K562 (cell line): ENCODE data around the gene RHPN2. TPM values are rescaled to one million over a fixed set of nuclear protein-coding genes. Genes with fewer than 3 reads are reported as not detected.

Source experiments
- CC2D1A ChIP-seq: fragments of 450-650 bp; IDR thresholded peaks from 2 replicates; pipeline ENCODE4 v1.6.1; 2017; ENCODE audit warnings: mild to moderate bottlenecking
- CTCF ChIP-seq, 3 experiments: IDR thresholded peaks in 2 of 3; conservative IDR thresholded peaks in 1 of 3; 2 replicates each; pipeline ENCODE4 v1.5.1; 2011 to 2012; ENCODE audit warnings: low read length in 3 of 3, mild to moderate bottlenecking in 3 of 3, control low read depth in 2 of 3, improper control_type of control experiment in 1 of 3, inconsistent platforms in 1 of 3, low read depth in 1 of 3, mixed read lengths in 1 of 3, moderate library complexity in 1 of 3; ENCODE audit not compliant: insufficient read depth in 2 of 3
- DEAF1 ChIP-seq: fragments of 450-650 bp; formaldehyde crosslinking; IDR thresholded peaks from 2 replicates; pipeline ENCODE4 v1.4.0; 2020; ENCODE audit warnings: mild to moderate bottlenecking, moderate library complexity
- JUND ChIP-seq, 2 experiments: IDR thresholded peaks; 2 replicates in 1 of 2; 3 replicates in 1 of 2; pipeline ENCODE4 v1.6.1; 2011; ENCODE audit warnings: borderline replicate concordance in 2 of 2, low read depth in 2 of 2, low read length in 2 of 2, improper control_type of control experiment in 1 of 2, missing biosample characterization in 1 of 2, missing genetic modification characterization in 1 of 2, missing genetic modification reagents in 1 of 2
- LARP7 ChIP-seq: fragments of 450-650 bp; IDR thresholded peaks from 2 replicates; pipeline ENCODE4 v1.6.1; 2016
- TAF7 ChIP-seq: fragments of 450-650 bp; IDR thresholded peaks from 2 replicates; pipeline ENCODE4 v1.6.1; 2016; ENCODE audit warnings: missing genetic modification characterization, missing compliant biosample characterization
- ZNF785 ChIP-seq: fragments of 250-450 bp; sonication (Bioruptor Pico); IDR thresholded peaks from 2 replicates; pipeline ENCODE4 v1.4.0; 2020; ENCODE audit warnings: mild to moderate bottlenecking
- polyA plus RNA-seq, 8 experiments: library from polyadenylated mRNA; depleted of rRNA in 4 of 8; stranded (reverse) in 5 of 8; unstranded in 3 of 8; fragments of >200 nt; fragmentation: Nextera tagmentation in 2 of 8; fragmentation: Illumina TruSeq in 1 of 8; extraction: Ambion mirVana in 2 of 8; extraction: Trizol in 1 of 8; gene quantifications; 2 replicates each; pipeline versions ENCODE4 v1.2.1 to v1.2.3, GENCODE V29; 2011 to 2014; ENCODE audit warnings: inconsistent platforms in 1 of 8, missing spikeins in 1 of 8
- total RNA-seq, 7 experiments: library from RNA; depleted of rRNA in 6 of 7; stranded (reverse); fragments of >200 nt in 6 of 7; fragmentation: Illumina TruSeq in 2 of 7; extraction: Trizol in 2 of 7; gene quantifications; 2 replicates each; pipeline versions ENCODE4 v1.2.1 to v1.2.3, GENCODE V29; 2011 to 2021; ENCODE audit warnings: low replicate concordance in 1 of 7

RHPN2 gene
- total and polyA plus RNA-seq, 9 of the 15 experiments (the other 6 are each of a cell fraction or from before 2014, with no cell fraction given) = 0.63 to 9.9 (median 3.2) TPM

- peak; percentile 55; the same call in 1 of the 2 replicates for TF ChIP-seq DEAF1 (CRISPR knock-in tag)
- no peak for TF ChIP-seq LARP7
- no peak for TF ChIP-seq TAF7 (tag)
- peak; percentile 77 to 90 (median 86) for TF ChIP-seq CTCF (IDR thresholded peaks at IDR 0.05 in 2 of 3, conservative IDR thresholded peaks at IDR 0.05 in 1 of 3; ENCODE audit: insufficient read depth in 2 of 3, low read depth in 1 of 3, low read length in 3 of 3)
- TF ChIP-seq ZNF785 (CRISPR knock-in tag) = no peak
- peak; percentile 13; the same call in 1 of the 2 replicates for TF ChIP-seq CC2D1A
- TF ChIP-seq JUND (IDR thresholded peaks at IDR 0.05; ENCODE audit: borderline replicate concordance, low read depth, low read length) = 0 out of 2 replicates have a peak, but pooled peaks have one; percentile 35
- no peak for TF ChIP-seq JUND (tag; IDR thresholded peaks at IDR 0.05; ENCODE audit: borderline replicate concordance, low read depth, low read length)
Measured at GRCh38 chr19:32976223-32976805, 88.4 kb downstream of the RHPN2 start (continued).
